Measurements from ENCODE around the gene CELF4.

GRCh38 chr18:37430357-37431076 is 135.1 kb downstream of the CELF4 start:
- TF ChIP-seq EZH2 (IDR thresholded peaks at IDR 0.05; ENCODE audit: insufficient read depth, poor library complexity, severe bottlenecking): no peak
- no peak for TF ChIP-seq EZH2phosphoT487 (IDR thresholded peaks at IDR 0.05; ENCODE audit: insufficient read depth, low read depth)

Measured in GM23248 (cell line).